Nephron progenitor cell (in vitro differentiated cells): Measurements from ENCODE around the gene TSC22D4.
"Not testable (repeated sequence)": the region's sequence is repeated elsewhere in the genome, so short reads cannot be mapped to it uniquely, and the experiment has no call there.

Experiments
- DNase-seq: peaks from one replicate; pipeline ENCODE4 v3.0.0; 2021
- H3K27ac Mint-ChIP-seq: 2 replicates; pipeline ENCODE4 v1.8.0; 2021; ENCODE audit warnings: mild to moderate bottlenecking, moderate library complexity, mixed read lengths
- H3K27me3 Mint-ChIP-seq: 2 replicates; pipeline ENCODE4 v1.8.0; 2021; ENCODE audit warnings: mild to moderate bottlenecking, low read depth, mixed read lengths; ENCODE audit not compliant: poor library complexity
- H3K36me3 Mint-ChIP-seq: 2 replicates; pipeline ENCODE4 v1.8.0; 2021; ENCODE audit warnings: low read depth, mixed read lengths
- H3K4me1 Mint-ChIP-seq: 2 replicates; pipeline ENCODE4 v1.8.0; 2021; ENCODE audit warnings: mixed read lengths
- H3K4me3 Mint-ChIP-seq: 2 replicates; pipeline ENCODE4 v1.8.0; 2021; ENCODE audit warnings: mild to moderate bottlenecking, moderate library complexity, mixed read lengths
- H3K9me3 Mint-ChIP-seq: 2 replicates; pipeline ENCODE4 v1.8.0; 2021; ENCODE audit warnings: mild to moderate bottlenecking, moderate library complexity, mixed read lengths
- CTCF ChIP-seq: fragments of 200-600 bp; sonication (generic); IDR thresholded peaks from 2 replicates; pipeline ENCODE4 v1.5.0; 2021; ENCODE audit warnings: antibody characterized with exemption

Gene TSC22D4

GRCh38 chr7:100478958-100479660, at the start of gene TSC22D4:
Gene TSC22D4, minus strand, starts transcription at chr7:100479214. Its CDS starts 1,176 bp downstream, at chr7:100478038.
- Mint-ChIP-seq H3K36me3 (no peaks in the 10 kb centered on the region), H3K27me3 (peaks cover 9% of the 10 kb centered on the region), H3K9me3 (no peaks in the 10 kb centered on the region), H3K4me1 (peaks cover 53% of the 10 kb centered on the region), H3K27ac (peak within 1 kb of the TSS; percentile 96), H3K4me3 (peak within 1 kb of the TSS; percentile 98)
- TF ChIP-seq CTCF = no peak
- peak; percentile 90 for DNase-seq

- peaks cover 19% of the 10 kb centered on the region for H3K9me3 Mint-ChIP-seq
- DNase-seq, H3K27ac Mint-ChIP-seq, H3K4me1 Mint-ChIP-seq, H3K4me3 Mint-ChIP-seq, H3K36me3 Mint-ChIP-seq: not testable (repeated sequence)
- H3K27me3 Mint-ChIP-seq = peaks cover 19% of the 10 kb centered on the region
These were observed 49.3 kb upstream of the TSC22D4 start for GRCh38 chr7:100528108-100528866.

GRCh38 chr7:100523192-100523591, 44.2 kb upstream of the TSC22D4 start:
- not testable (repeated sequence) for H3K4me3 Mint-ChIP-seq, H3K4me1 Mint-ChIP-seq, DNase-seq, H3K36me3 Mint-ChIP-seq, H3K27ac Mint-ChIP-seq
- H3K27me3 Mint-ChIP-seq = peaks cover 19% of the 10 kb centered on the region
- H3K9me3 Mint-ChIP-seq = peaks cover 24% of the 10 kb centered on the region

- Mint-ChIP-seq H3K9me3 (peaks cover 24% of the 10 kb centered on the region), H3K27me3 (peaks cover 17% of the 10 kb centered on the region)
- not testable (repeated sequence) for H3K4me1 Mint-ChIP-seq, H3K27ac Mint-ChIP-seq, H3K36me3 Mint-ChIP-seq, DNase-seq, H3K4me3 Mint-ChIP-seq
These were observed 43.0 kb upstream of the TSC22D4 start for GRCh38 chr7:100521909-100522593.

GRCh38 chr7:100521076-100521475, 42.1 kb upstream of the TSC22D4 start:
- Mint-ChIP-seq H3K27ac (no peak overlapping the region), H3K4me1 (no peaks in the 10 kb centered on the region), H3K9me3 (peaks cover 19% of the 10 kb centered on the region), H3K36me3 (no peaks in the 10 kb centered on the region), H3K4me3 (no peak overlapping the region), H3K27me3 (peaks cover 11% of the 10 kb centered on the region)
- no peak for TF ChIP-seq CTCF
- no peak for DNase-seq

GRCh38 chr7:100520138-100520537, 41.1 kb upstream of the TSC22D4 start:
- H3K27ac Mint-ChIP-seq = no peak overlapping the region
- TF ChIP-seq CTCF = no peak
- peaks cover 3% of the 10 kb centered on the region for H3K4me1 Mint-ChIP-seq
- H3K36me3 Mint-ChIP-seq = no peaks in the 10 kb centered on the region
- peaks cover 7% of the 10 kb centered on the region for H3K27me3 Mint-ChIP-seq
- no peak overlapping the region for H3K4me3 Mint-ChIP-seq
- DNase-seq = no peak
- H3K9me3 Mint-ChIP-seq = peaks cover 15% of the 10 kb centered on the region

- no peak for TF ChIP-seq CTCF
- DNase-seq = no peak
- Mint-ChIP-seq H3K4me1 (peaks cover 5% of the 10 kb centered on the region), H3K4me3 (no peak overlapping the region), H3K27me3 (peaks cover 6% of the 10 kb centered on the region), H3K9me3 (peaks cover 10% of the 10 kb centered on the region), H3K27ac (no peak overlapping the region), H3K36me3 (no peaks in the 10 kb centered on the region)
These were observed 40.6 kb upstream of the TSC22D4 start for GRCh38 chr7:100519580-100519979.
